ENCODE measurements around the gene NUCKS1. TPM values are rescaled to one million over a fixed set of nuclear protein-coding genes. Genes with fewer than 3 reads are reported as not detected.

The NUCKS1 gene
- total and polyA plus RNA-seq, 2 of the 13 experiments (the other 11 are each of a cell fraction or from before 2014, with no cell fraction given) = 35.5 to 117 TPM

DNA sequence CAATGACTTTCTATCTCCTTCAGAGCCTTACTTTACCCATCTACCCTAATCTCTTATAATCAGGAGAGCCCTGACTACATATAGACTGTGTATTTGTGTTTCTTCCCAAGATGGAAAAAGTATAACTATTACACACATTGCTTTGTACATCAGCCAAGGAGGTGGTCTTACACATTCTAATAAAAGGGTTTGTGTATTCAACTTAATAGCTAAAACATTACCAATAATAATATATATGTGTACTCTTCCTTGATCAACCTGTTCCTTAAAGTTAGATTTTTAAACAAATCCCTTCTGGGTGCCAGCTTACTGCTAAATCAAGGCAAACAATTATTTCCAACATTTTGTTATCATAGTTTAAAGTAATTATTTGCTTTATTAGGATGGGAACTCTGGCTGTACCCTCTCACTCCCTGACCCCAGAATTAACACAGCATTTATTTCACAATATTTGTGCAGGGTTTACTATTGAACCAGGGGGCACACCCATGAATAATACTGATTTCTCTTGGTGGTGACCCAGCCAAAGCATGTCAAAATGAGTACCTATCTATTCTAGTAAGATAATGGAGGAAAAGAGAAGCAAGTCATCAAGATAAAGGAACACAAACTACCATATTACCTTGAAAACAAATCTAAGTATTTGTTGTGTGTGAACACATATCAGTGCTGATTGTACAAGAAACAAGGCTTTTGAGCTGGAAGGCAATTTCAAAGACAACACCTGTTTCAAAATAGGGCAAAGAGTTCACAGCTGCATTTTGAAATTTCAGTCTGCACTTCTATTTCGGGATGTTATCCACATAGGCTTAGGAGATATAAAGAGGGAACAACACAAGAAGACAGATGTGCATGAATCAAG is 39.5 kb downstream of the NUCKS1 start:
- ATAC-seq (peak; percentile 17), DNase-seq (ENCODE audit: low spot score) (peak; percentile 34), FAIRE-seq (no peak)
- Histone ChIP-seq H3K4me2 (ENCODE audit: low read depth, low read length) (peak overlapping the region; percentile 28), H4K20me1 (ENCODE audit: insufficient read depth, low read length) (no peaks in the 10 kb centered on the region), H3K36me3 (replicated peaks in 1 of 2; ENCODE audit: control insufficient read depth in 1 of 2, insufficient read depth in 2 of 2, low read length in 2 of 2) (peaks cover 0 to under 1% of the 10 kb centered on the region in 2 experiments; a peak in 1 of 5 replicates), H3K27ac (ENCODE audit: extremely low read length, insufficient read depth, low read length) (peak overlapping the region; percentile 53), H3K9me3 (ENCODE audit: low read length) (no peaks in the 10 kb centered on the region), H3K4me1 (ENCODE audit: insufficient read depth, low read length) (peaks cover 85% of the 10 kb centered on the region), H3K9ac (ENCODE audit: insufficient read depth, low read depth, low read length) (no peak overlapping the region), H3K79me2 (ENCODE audit: insufficient read depth, low read length) (no peaks in the 10 kb centered on the region), H3K4me3 (replicated peaks in 1 of 3; ENCODE audit: insufficient read depth in 1 of 3, low read depth in 2 of 3, low read length in 3 of 3) (no peak overlapping the region; a peak in 1 of 6 replicates), H2AFZ (ENCODE audit: low read length) (no peak overlapping the region), H3K27me3 (ENCODE audit: control insufficient read depth in 1 of 2, insufficient read depth in 2 of 2, low read length in 2 of 2) (no peaks in the 10 kb centered on the region)
- intact Hi-C loops (cut with micrococcal nuclease; ENCODE audit: unreplicated experiment) = loop anchor here (1.0 to 2.0 kb wide), 3 partner anchors 38 to 118 kb away; no protein-coding TSS in a partner anchor
- in situ Hi-C loops (cut with HindIII; ENCODE audit: extremely low pct_ligation_motif_present, low pct_unique_long_range_greater_than_20kb) = no loop called here
- no TSS peak for BruUV-seq (replicated peaks)
- ChIA-PET POLR2A (interaction anchor here (1.3 to 2.5 kb wide), 6 partner anchors 32 to 118 kb away, joined by 3 to 16 read pairs (median 6); partner anchors contain the start of genes ELK4 and SLC45A3), CTCF (ENCODE audit: low intra/inter-chr PET ratio, low total read pairs) (interaction anchor here (1.8 to 4.4 kb wide), 2 partner anchors 51 to 119 kb away, joined by 7 to 83 read pairs; no protein-coding TSS in a partner anchor)
- WGBS (ENCODE audit: low lambda C conversion rate) = 0% methylated on average over 1 of the region's 1 CpG
- TF ChIP-seq ZMYM2 (CRISPR knock-in tag; IDR thresholded peaks at IDR 0.05) (no peak), SAFB2 (CRISPR knock-in tag; IDR thresholded peaks at IDR 0.05; ENCODE audit: borderline replicate concordance, low read depth) (no peak), KDM2A (CRISPR knock-in tag; IDR thresholded peaks at IDR 0.05; ENCODE audit: borderline replicate concordance, low read depth) (no peak), ZNF224 (CRISPR knock-in tag; IDR thresholded peaks at IDR 0.05) (no peak), ZNF556 (CRISPR knock-in tag; IDR thresholded peaks at IDR 0.05; ENCODE audit: borderline replicate concordance) (no peak), DPF2 (CRISPR knock-in tag; IDR thresholded peaks at IDR 0.05; ENCODE audit: borderline replicate concordance, low read depth) (0 out of 2 replicates have a peak, but pooled peaks have one; percentile 42), NFIC (IDR thresholded peaks at IDR 0.05; ENCODE audit: low read length) (no peak), NFE2L1 (CRISPR knock-in tag; IDR thresholded peaks at IDR 0.05; ENCODE audit: borderline replicate concordance) (no peak), HNRNPL (IDR thresholded peaks at IDR 0.05; ENCODE audit: low read depth, low read length) (no peak), PITX1 (CRISPR knock-in tag; IDR thresholded peaks at IDR 0.05) (peak; percentile 42; the same call in 1 of the 2 replicates), SMAD3 (CRISPR knock-in tag; IDR thresholded peaks at IDR 0.05) (0 out of 2 replicates have a peak, but pooled peaks have one; percentile 13), GATAD2A (CRISPR knock-in tag; IDR thresholded peaks at IDR 0.05) (peak; percentile 64), ZNF644 (CRISPR knock-in tag; IDR thresholded peaks at IDR 0.05; ENCODE audit: low read depth) (no peak), PRDM10 (CRISPR knock-in tag; IDR thresholded peaks at IDR 0.05; ENCODE audit: low read depth) (no peak), ZNF124 (CRISPR knock-in tag; IDR thresholded peaks at IDR 0.05) (no peak), ZNF510 (CRISPR knock-in tag; IDR thresholded peaks at IDR 0.05; ENCODE audit: low read depth) (no peak), RARA (CRISPR knock-in tag; IDR thresholded peaks at IDR 0.05) (peak; percentile 67), AGO1 (IDR thresholded peaks at IDR 0.05; ENCODE audit: low read depth, low read length, poor library complexity, severe bottlenecking) (no peak)
- TF ChIP-seq, protein P1, sequence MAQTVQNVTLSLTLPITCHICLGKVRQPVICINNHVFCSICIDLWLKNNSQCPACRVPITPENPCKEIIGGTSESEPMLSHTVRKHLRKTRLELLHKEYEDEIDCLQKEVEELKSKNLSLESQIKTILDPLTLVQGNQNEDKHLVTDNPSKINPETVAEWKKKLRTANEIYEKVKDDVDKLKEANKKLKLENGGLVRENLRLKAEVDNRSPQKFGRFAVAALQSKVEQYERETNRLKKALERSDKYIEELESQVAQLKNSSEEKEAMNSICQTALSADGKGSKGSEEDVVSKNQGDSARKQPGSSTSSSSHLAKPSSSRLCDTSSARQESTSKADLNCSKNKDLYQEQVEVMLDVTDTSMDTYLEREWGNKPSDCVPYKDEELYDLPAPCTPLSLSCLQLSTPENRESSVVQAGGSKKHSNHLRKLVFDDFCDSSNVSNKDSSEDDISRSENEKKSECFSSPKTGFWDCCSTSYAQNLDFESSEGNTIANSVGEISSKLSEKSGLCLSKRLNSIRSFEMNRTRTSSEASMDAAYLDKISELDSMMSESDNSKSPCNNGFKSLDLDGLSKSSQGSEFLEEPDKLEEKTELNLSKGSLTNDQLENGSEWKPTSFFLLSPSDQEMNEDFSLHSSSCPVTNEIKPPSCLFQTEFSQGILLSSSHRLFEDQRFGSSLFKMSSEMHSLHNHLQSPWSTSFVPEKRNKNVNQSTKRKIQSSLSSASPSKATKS (CRISPR knock-in tag; IDR thresholded peaks at IDR 0.05) = no peak

Data from HepG2 (cell line).